Ishikawa (cell line): Measurements from ENCODE around the gene CCDC88A.

Experiments used
- CEBPB ChIP-seq: IDR thresholded peaks from 2 replicates; pipeline ENCODE4 v1.6.1; 2012
- CREB1 ChIP-seq: IDR thresholded peaks from 2 replicates; pipeline ENCODE4 v1.6.1; 2012; ENCODE audit warnings: low read depth
- MAX ChIP-seq: IDR thresholded peaks from 2 replicates; pipeline ENCODE4 v1.6.1; 2012
- RAD21 ChIP-seq: IDR thresholded peaks from 2 replicates; pipeline ENCODE4 v1.6.1; 2012; ENCODE audit warnings: low read depth
- REST ChIP-seq: IDR thresholded peaks from 2 replicates; pipeline ENCODE4 v1.6.1; 2012; ENCODE audit warnings: low read depth, mild to moderate bottlenecking
- TAF1 ChIP-seq: IDR thresholded peaks from 2 replicates; pipeline ENCODE4 v1.6.1; 2012; ENCODE audit warnings: low read depth, mild to moderate bottlenecking
- ZBTB7A ChIP-seq: IDR thresholded peaks from 2 replicates; pipeline ENCODE4 v1.6.1; 2012; ENCODE audit warnings: low read depth
- TF ChIP-seq, protein P1 (sequence below): IDR thresholded peaks from 2 replicates; pipeline ENCODE4 v1.6.1; 2012

DNA sequence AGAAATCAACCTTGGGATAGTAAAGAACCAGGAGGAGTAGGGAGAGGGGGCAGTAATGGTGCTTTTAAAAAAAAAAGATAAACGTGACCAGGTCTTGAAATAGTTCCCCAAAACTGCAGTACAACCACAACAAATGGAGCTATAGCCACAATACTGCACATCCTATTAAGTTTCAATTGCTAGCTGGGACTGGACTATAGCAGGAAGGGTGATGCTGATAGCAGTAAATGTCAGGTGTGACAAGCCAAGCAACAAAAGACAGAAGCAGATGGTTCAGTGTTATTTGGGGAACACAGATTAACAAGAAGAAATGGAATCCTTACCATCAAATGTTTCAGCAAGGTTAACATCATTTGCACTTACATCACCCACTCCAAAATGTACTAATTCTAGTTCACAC, 177.0 kb downstream of the CCDC88A start:
- TF ChIP-seq RAD21 = no peak
- no peak for TF ChIP-seq MAX
- TF ChIP-seq, protein P1, sequence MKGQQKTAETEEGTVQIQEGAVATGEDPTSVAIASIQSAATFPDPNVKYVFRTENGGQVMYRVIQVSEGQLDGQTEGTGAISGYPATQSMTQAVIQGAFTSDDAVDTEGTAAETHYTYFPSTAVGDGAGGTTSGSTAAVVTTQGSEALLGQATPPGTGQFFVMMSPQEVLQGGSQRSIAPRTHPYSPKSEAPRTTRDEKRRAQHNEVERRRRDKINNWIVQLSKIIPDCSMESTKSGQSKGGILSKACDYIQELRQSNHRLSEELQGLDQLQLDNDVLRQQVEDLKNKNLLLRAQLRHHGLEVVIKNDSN = no peak
- TF ChIP-seq ZBTB7A = no peak
- no peak for TF ChIP-seq CREB1
- no peak for TF ChIP-seq REST
- no peak for TF ChIP-seq TAF1
- no peak for TF ChIP-seq CEBPB
